Mucosa of descending colon (tissue), 3 donors: ENCODE measurements around the gene KCNA4. TPM values are rescaled to one million over a fixed set of nuclear protein-coding genes. Genes with fewer than 3 reads are reported as not detected.
"Not testable (repeated sequence)": the region's sequence is repeated elsewhere in the genome, so short reads cannot be mapped to it uniquely, and the experiment has no call there.

ENCODE experiments used
- ATAC-seq: fragments of 200-7000 bp; cut with Tn5 transposase; one replicate; pipeline ENCODE4 v1.9.1; 2020; ENCODE audit warnings: mild to moderate bottlenecking, moderate library complexity
- DNase-seq, 3 donors: peaks; one replicate each; pipeline ENCODE4 v3.0.0-alpha.2; 2020
- H3K36me3 ChIP-seq: fragments of 200-600 bp; one replicate; pipeline ENCODE4 v1.8.0; 2021; ENCODE audit warnings: low read depth, mild to moderate bottlenecking
- H3K4me1 ChIP-seq: fragments of 200-600 bp; one replicate; pipeline ENCODE4 v1.8.0; 2021; ENCODE audit warnings: low read depth, mild to moderate bottlenecking
- H3K4me3 ChIP-seq: fragments of 200-600 bp; one replicate; pipeline ENCODE4 v1.8.0; 2021; ENCODE audit warnings: mild to moderate bottlenecking
- H3K9me3 ChIP-seq: fragments of 200-600 bp; one replicate; pipeline ENCODE4 v1.8.0; 2021; ENCODE audit warnings: mild to moderate bottlenecking
- CTCF ChIP-seq: fragments of 200-600 bp; IDR thresholded peaks from one replicate; pipeline ENCODE4 v1.8.0; 2022; ENCODE audit warnings: antibody characterized with exemption, mild to moderate bottlenecking
- intact Hi-C, 2 donors: fragments of 100-400 bp; cut with DNase I in 1 of 2; cut with micrococcal nuclease in 1 of 2; formaldehyde crosslinking; loops; one replicate each; pipeline versions ENCODE4 v1.11.0 to v1.11.1; 2022; cut with DNase I, micrococcal nuclease
- total RNA-seq, 3 donors: library from RNA; stranded (reverse); fragmentation: NEBNext Ultra II Directional in 2 of 3; extraction: Animal tissue kit (Norgen Biotek cat#: 25700) in 2 of 3; gene quantifications; one replicate each; pipeline versions ENCODE4 v1.2.1 to v1.2.4, GENCODE V29; 2021 to 2023
- donor health status: DM: no; HTN: no; CAD: no; lungs with moderate emphysema.
- donor health status: DM: no; HTN: no; CAD: no.
- donor health status: DM: no; HTN: yes; CAD: no.

The KCNA4 gene
- total RNA-seq, 3 donors from 2014 or later, result 0.32 TPM; not detected in 2

- TF ChIP-seq CTCF, result no peak
- no peak for ATAC-seq
- Histone ChIP-seq H3K4me3 (no peak overlapping the region), H3K9me3 (no peaks in the 10 kb centered on the region), H3K36me3 (no peaks in the 10 kb centered on the region), H3K4me1 (no peaks in the 10 kb centered on the region)
- DNase-seq, result no peak
- intact Hi-C loops, result no loop called here
Observed at GRCh38 chr11:30045921-30046577, 29.2 kb upstream of the KCNA4 start.

- intact Hi-C loops, result no loop called here
- Histone ChIP-seq H3K4me3 (no peak overlapping the region), H3K4me1 (no peaks in the 10 kb centered on the region), H3K9me3 (no peaks in the 10 kb centered on the region), H3K36me3 (no peaks in the 10 kb centered on the region)
- ATAC-seq, result no peak
- DNase-seq, result no peak
- no peak for TF ChIP-seq CTCF
Observed at GRCh38 chr11:30045144-30045543, 28.3 kb upstream of the KCNA4 start.

GRCh38 chr11:30041171-30041570 lies 24.3 kb upstream of the KCNA4 start:
- DNase-seq, result no peak

GRCh38 chr11:30034746-30035145 lies 17.9 kb upstream of the KCNA4 start:
- H3K36me3 ChIP-seq, H3K4me3 ChIP-seq, DNase-seq, H3K9me3 ChIP-seq, ATAC-seq, intact Hi-C loops, H3K4me1 ChIP-seq: not testable (repeated sequence)

More at GRCh38 chr11:30041171-30041570, 24.3 kb upstream of the KCNA4 start:
- no peak for ATAC-seq
- no peak for TF ChIP-seq CTCF
- H3K9me3 ChIP-seq, result no peaks in the 10 kb centered on the region
- H3K36me3 ChIP-seq, result no peaks in the 10 kb centered on the region
- no peaks in the 10 kb centered on the region for H3K4me1 ChIP-seq
- intact Hi-C loops, result no loop called here
- no peak overlapping the region for H3K4me3 ChIP-seq

- H3K9me3 ChIP-seq, H3K4me3 ChIP-seq, intact Hi-C loops, H3K4me1 ChIP-seq, H3K36me3 ChIP-seq, DNase-seq, ATAC-seq: not testable (repeated sequence)
Observed at GRCh38 chr11:30034166-30034565, 17.3 kb upstream of the KCNA4 start.

- TF ChIP-seq CTCF, result no peak
- no peak for ATAC-seq
- H3K36me3 ChIP-seq, result no peaks in the 10 kb centered on the region
Observed at GRCh38 chr11:30025396-30026139, 8.7 kb upstream of the KCNA4 start.

More at GRCh38 chr11:30025396-30026139, 8.7 kb upstream of the KCNA4 start:
- Histone ChIP-seq H3K9me3 (no peaks in the 10 kb centered on the region), H3K4me1 (no peaks in the 10 kb centered on the region), H3K4me3 (no peak overlapping the region)
- DNase-seq, result no peak
- intact Hi-C loops, result no loop called here
